Small intestine (tissue), 7 donors: ENCODE data around the gene MAP2K5. TPM values are rescaled to one million over a fixed set of nuclear protein-coding genes. Genes with fewer than 3 reads are reported as not detected.
A peak's percentile ranks its signal among the peaks of the same experiment; 100 is the strongest.

Source experiments
- DNase-seq, 2 donors: peaks; one replicate each; pipeline versions ENCODE4 v3.0.0 to v3.0.0-alpha.2; 2013
- FAIRE-seq: peaks from 2 replicates; lab custom pipeline; 2012; peaks lifted over from hg19 to GRCh38; lab: Jason Lieb, UNC
- H3K27ac ChIP-seq, 3 donors: one replicate each; pipeline ENCODE4 v1.5.1; 2013; ENCODE audit warnings: low read length in 2 of 3, mild to moderate bottlenecking in 2 of 3, control low read depth in 1 of 3, inconsistent platforms in 1 of 3, low read depth in 1 of 3, moderate library complexity in 1 of 3
- H3K27me3 ChIP-seq, 3 donors: one replicate each; pipeline ENCODE4 v1.6.1; 2013; ENCODE audit warnings: low read length in 3 of 3, inconsistent platforms in 1 of 3; ENCODE audit not compliant: control insufficient read depth in 3 of 3, insufficient read depth in 3 of 3
- H3K36me3 ChIP-seq, 3 donors: one replicate each; pipeline ENCODE4 v1.6.1; 2013; ENCODE audit warnings: low read length in 3 of 3, inconsistent platforms in 1 of 3, low read depth in 1 of 3, mild to moderate bottlenecking in 1 of 3, moderate library complexity in 1 of 3; ENCODE audit not compliant: control insufficient read depth in 3 of 3, insufficient read depth in 2 of 3
- H3K4me1 ChIP-seq, 3 donors: one replicate each; pipeline ENCODE4 v1.6.1; 2013; ENCODE audit warnings: low read length in 2 of 3, inconsistent platforms in 1 of 3, low read depth in 1 of 3, mild to moderate bottlenecking in 1 of 3, moderate library complexity in 1 of 3; ENCODE audit not compliant: control insufficient read depth in 3 of 3, insufficient read depth in 2 of 3
- H3K4me3 ChIP-seq, 3 donors: one replicate each; pipeline ENCODE4 v1.5.1; 2013; ENCODE audit warnings: low read length in 3 of 3, control low read depth in 1 of 3, inconsistent platforms in 1 of 3, low read depth in 1 of 3, mild to moderate bottlenecking in 1 of 3, moderate library complexity in 1 of 3
- H3K9me3 ChIP-seq, 2 donors: one replicate each; pipeline ENCODE4 v1.6.1; 2013; ENCODE audit warnings: low read depth in 1 of 2, low read length in 1 of 2; ENCODE audit not compliant: control insufficient read depth in 2 of 2, insufficient read depth in 1 of 2
- WGBS, 3 donors: extraction: QIAGEN DNeasy Blood & Tissue Kit; methylation state at CpG; one replicate each; pipeline ENCODE4 v1.1.7; 2013; 5-methylcytosine and 5-hydroxymethylcytosine counted together
- polyA plus RNA-seq, 4 donors: library from polyadenylated mRNA; stranded (reverse) in 3 of 4; unstranded in 1 of 4; fragments of 200-250 nt in 3 of 4; fragments of 120-200 nt in 1 of 4; gene quantifications; one replicate each; pipeline versions ENCODE4 v1.2.1 to v1.2.3, GENCODE V29; 2013
- donor health status: healthy with polysubstance abuse.
- donor health status: control.
- donor health status: control.
- donor health status: Bipolar disorder and iron deficiency.
- donor health status: healthy.

Gene MAP2K5
- polyA plus RNA-seq, 4 donors = 10.5 to 15.6 (median 11.8) TPM

DNA sequence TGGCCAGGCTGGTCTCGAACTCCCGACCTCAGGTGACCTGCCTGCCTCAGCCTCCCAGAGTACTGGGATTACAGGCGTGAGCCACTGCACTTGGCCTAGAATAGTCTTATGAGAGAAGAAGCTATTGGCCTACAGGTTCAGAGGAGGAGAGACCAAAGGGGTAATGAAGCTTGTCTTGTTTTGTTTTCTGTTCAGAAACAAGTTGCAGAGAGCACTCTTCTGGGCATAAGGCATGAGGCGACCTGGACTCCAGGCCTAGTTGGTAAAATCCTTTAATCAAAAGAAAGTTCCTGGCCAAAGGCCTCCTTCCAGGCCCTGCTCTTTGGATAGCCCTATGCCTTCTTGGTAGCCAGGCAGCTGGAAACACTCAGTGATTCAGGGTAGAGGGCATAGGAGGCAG, 195.6 kb downstream of the MAP2K5 start:
- DNase-seq (no peak), FAIRE-seq (no peak)
- Histone ChIP-seq H3K9me3 (no peaks in the 10 kb centered on the region), H3K27me3 (no peaks in the 10 kb centered on the region), H3K4me1 (no peaks in the 10 kb centered on the region), H3K27ac (no peak overlapping the region), H3K36me3 (no peaks in the 10 kb centered on the region), H3K4me3 (no peak overlapping the region)
- WGBS, 3 donors = 71 to 73% (median 73%) methylated on average over 4 of the region's 4 CpGs

DNA sequence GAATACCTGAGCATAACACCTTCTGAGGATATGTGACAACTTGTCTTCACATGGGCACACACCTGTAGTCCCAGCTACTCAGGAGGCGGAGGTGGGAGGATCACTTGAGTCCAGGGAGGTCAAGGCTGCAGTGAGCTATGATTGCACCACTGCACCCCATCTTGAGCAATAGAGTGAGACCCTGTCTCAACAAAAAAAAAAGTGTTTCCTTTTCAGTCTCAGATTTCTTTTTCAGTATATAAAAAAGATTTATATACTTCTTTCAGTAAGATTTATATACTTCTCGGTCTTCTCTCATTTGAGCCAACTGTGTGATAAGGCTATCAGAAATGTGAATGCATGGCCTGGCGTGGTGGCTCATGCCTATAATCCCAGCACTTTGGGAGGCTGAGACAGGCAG, 197.9 kb downstream of the MAP2K5 start:
- no peak for DNase-seq
- H3K4me1 ChIP-seq = peaks cover 0 to 2% (median 0%) of the 10 kb centered on the region in 3 donors
- no peaks in the 10 kb centered on the region for H3K36me3 ChIP-seq
- H3K27me3 ChIP-seq = no peaks in the 10 kb centered on the region
- H3K9me3 ChIP-seq = no peaks in the 10 kb centered on the region
- no peak for FAIRE-seq
- 96 to 100% (median 97%) methylated on average over 3 of the region's 3 CpGs for WGBS, 3 donors
- no peak overlapping the region for H3K27ac ChIP-seq
- H3K4me3 ChIP-seq = no peak overlapping the region

DNA sequence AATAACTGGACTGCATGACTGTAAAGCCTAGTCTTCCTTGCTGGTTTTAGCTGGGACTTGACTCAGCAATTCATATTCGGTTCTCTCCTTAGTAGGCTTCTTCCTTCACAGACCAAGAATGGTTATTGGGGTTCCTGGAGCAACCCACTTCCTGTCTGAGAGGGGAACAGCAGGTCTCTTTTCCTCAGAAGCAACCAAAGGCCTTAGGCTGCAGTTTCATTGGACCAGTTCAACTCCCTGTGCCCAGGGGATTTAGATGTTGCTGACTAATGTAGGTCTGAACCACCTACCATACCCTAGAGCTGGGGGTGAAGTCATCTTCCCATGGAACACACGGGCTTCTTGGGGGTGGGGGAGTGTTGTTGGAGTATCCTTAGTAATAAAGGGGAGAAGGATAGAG, 198.8 kb downstream of the MAP2K5 start:
- Histone ChIP-seq H3K36me3 (no peaks in the 10 kb centered on the region), H3K4me1 (peaks cover 0 to 2% (median 0%) of the 10 kb centered on the region in 3 donors), H3K27ac (no peak overlapping the region), H3K4me3 (no peak overlapping the region), H3K9me3 (no peaks in the 10 kb centered on the region), H3K27me3 (no peaks in the 10 kb centered on the region)
- FAIRE-seq (no peak), DNase-seq (no peak)
- WGBS, 3 donors = 72 to 88% (median 78%) methylated on average over 2 of the region's 2 CpGs

DNA sequence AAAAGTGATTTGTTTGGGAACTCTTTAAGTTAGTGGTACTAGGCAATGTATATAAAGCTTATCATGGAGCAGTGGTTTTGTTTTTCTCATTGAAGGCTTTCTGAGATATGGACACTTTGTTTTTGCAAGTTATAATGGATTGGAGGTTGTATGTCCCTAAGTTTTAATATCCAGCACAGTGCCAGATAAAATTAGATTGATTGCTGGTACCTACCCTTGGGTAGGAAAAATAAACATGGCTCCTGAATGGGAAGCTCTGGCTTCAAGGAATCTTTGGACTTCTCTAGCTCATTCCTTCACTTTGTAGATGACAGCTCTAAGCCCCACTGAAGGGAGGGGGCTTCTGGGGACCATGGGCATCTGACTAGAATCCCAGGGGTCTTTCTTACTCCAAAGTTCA, 201.1 kb downstream of the MAP2K5 start:
- DNase-seq (no peak), FAIRE-seq (no peak)
- Histone ChIP-seq H3K4me3 (no peak overlapping the region), H3K36me3 (no peaks in the 10 kb centered on the region), H3K27ac (no peak overlapping the region), H3K9me3 (no peaks in the 10 kb centered on the region), H3K4me1 (peaks cover 0 to 2% (median 2%) of the 10 kb centered on the region in 3 donors), H3K27me3 (no peaks in the 10 kb centered on the region)

DNA sequence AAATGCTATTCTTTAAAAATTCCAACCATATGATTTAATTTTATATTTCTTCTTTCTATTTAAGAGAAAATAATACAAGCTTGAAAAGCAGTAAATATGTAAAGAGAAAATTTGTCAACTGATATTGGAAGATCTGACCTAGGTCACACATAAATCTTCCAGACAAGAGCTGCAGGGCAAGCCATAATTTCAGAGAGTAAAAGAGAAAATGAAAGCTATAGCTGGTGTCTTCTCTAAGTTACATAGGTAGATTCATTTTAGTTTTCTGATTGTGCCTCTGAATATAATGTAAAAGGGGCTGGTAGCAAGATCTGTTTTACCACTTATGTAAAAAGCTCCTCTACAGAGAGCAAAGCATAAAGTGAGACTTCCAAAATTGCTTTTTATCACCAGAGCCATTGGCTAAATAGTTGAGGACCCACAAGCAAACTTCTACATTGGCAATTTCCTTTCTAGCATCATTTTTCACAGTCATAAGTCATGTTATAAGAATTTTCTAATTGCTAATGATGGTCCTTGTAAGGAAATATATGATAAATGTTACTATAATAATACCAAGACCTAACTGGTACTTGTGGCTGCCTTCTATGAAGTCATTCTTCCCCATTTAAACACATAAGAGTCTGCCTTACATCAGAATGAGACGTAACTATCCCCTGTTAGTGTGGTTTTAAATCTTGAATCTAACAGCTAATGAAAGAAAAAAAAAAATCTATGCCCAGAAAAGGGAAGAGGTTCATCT, 202.0 kb downstream of the MAP2K5 start:
- H3K4me3 ChIP-seq = no peak overlapping the region
- 72 to 87% (median 76%) methylated on average over 1 of the region's 1 CpG for WGBS, 3 donors
- H3K9me3 ChIP-seq = no peaks in the 10 kb centered on the region
- H3K36me3 ChIP-seq = no peaks in the 10 kb centered on the region
- no peak for DNase-seq
- FAIRE-seq = no peak
- H3K27ac ChIP-seq = no peak overlapping the region
- H3K27me3 ChIP-seq = no peaks in the 10 kb centered on the region
- peaks cover 0 to 2% (median 2%) of the 10 kb centered on the region in 3 donors for H3K4me1 ChIP-seq

DNA sequence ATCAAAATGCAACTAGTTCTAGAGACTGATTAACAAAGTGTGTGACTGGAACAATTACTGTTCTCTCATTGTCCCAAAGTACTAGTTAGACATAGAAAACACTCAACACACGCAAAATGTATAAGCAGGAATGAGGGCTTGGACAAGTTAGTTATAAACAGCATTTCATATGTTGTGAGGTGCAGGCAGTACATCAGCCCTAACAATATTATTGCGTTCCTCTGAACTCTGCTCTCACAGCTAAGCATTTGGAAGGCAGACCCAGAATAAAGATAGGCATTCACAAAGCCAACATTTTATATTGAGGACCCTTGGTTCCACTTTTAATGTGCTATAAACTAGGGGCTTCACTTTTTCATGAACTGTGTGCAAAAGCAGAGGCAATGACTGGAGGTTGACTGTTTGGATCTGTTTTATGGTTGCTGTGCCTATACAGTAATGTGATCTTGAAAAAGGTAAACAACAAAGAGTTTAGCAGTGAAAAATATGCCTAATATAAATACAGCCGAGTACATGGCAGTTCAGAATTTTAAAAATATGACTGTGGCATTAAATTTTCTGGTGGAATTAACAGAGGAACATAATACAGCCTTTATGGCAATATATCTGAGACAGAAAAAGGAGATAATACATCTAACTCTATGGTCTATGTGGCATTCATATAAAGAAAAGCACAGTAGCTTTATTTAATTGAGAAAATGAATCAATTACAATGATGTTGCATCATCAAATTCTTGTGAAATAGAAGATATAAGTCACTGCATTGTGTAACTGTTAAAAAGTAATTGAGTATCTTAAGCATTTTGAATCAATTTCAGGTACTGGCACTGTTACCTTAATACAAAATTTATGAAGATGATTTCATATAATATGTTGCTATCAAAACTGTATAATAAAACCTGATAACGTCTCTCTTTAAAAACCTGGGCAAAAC, 202.8 kb downstream of the MAP2K5 start:
- H3K4me1 ChIP-seq = peaks cover 0 to 2% (median 2%) of the 10 kb centered on the region in 3 donors
- H3K9me3 ChIP-seq = no peaks in the 10 kb centered on the region
- H3K4me3 ChIP-seq = no peak overlapping the region
- WGBS, 3 donors = 79 to 88% (median 86%) methylated on average over 4 of the region's 4 CpGs
- DNase-seq = no peak
- FAIRE-seq = no peak
- H3K36me3 ChIP-seq = peaks cover 0 to 2% (median 0%) of the 10 kb centered on the region in 3 donors
- H3K27me3 ChIP-seq = no peaks in the 10 kb centered on the region
- no peak overlapping the region for H3K27ac ChIP-seq

DNA sequence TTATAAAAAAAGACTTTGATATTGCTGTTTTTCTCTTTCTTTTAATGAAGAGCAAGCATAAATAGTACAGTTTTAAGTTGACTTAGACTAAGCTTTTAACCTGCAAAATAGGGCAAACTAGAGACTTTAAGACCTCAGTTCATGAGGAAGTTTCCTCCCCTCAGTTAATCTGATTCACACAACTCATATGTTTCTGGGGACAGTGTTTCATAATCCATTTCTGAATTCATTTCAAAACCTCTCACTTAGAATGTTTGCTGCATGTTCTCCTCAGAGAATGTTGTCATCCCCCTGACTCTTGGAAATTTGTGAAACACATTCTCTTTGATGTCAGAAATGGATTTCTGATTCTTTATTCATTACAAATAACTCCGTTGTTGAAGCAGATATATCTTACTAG, 203.5 kb downstream of the MAP2K5 start:
- no peak for FAIRE-seq
- Histone ChIP-seq H3K36me3 (peaks cover 0 to 2% (median 0%) of the 10 kb centered on the region in 3 donors), H3K9me3 (no peaks in the 10 kb centered on the region), H3K4me1 (peaks cover 0 to 2% (median 2%) of the 10 kb centered on the region in 3 donors), H3K27me3 (no peaks in the 10 kb centered on the region), H3K27ac (no peak overlapping the region), H3K4me3 (no peak overlapping the region)
- no peak for DNase-seq
- WGBS, 3 donors = 52 to 81% (median 81%) methylated on average over 1 of the region's 1 CpG

DNA sequence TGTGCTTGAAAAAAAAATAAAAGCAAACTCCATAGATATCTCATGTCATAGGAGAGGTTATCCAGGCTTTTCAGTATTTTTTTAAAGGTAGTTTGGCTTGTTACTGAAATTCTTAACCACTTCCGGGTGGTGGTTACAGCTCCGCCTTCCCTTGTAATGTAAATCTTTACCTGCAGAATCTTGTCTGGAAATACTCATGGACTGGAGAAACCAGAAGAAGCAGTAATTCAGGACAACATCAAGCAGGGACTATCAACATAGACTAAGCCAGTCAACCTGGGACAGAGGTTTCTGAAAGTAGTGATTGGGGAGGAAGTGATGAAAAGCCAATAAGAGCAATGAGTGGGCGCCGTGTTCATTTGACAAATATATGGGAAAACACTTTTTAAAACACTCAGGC, 203.9 kb downstream of the MAP2K5 start:
- no peak for FAIRE-seq
- WGBS, 3 donors = 77 to 87% (median 80%) methylated on average over 4 of the region's 4 CpGs
- H3K4me3 ChIP-seq = no peak overlapping the region

More for the DNA sequence above, 203.9 kb downstream of the MAP2K5 start:
- DNase-seq = peak in 1 of 2 donors; percentile 41
- Histone ChIP-seq H3K27me3 (no peaks in the 10 kb centered on the region), H3K9me3 (no peaks in the 10 kb centered on the region), H3K4me1 (peaks cover 0 to 2% (median 2%) of the 10 kb centered on the region in 3 donors), H3K36me3 (peaks cover 0 to 2% (median 0%) of the 10 kb centered on the region in 3 donors), H3K27ac (no peak overlapping the region)
